Measurements from ENCODE around the gene IGSF3. TPM values are rescaled to one million over a fixed set of nuclear protein-coding genes. Genes with fewer than 3 reads are reported as not detected.

The IGSF3 gene
- total RNA-seq, 1 experiment from 2014 or later: 32.4 TPM

DNA sequence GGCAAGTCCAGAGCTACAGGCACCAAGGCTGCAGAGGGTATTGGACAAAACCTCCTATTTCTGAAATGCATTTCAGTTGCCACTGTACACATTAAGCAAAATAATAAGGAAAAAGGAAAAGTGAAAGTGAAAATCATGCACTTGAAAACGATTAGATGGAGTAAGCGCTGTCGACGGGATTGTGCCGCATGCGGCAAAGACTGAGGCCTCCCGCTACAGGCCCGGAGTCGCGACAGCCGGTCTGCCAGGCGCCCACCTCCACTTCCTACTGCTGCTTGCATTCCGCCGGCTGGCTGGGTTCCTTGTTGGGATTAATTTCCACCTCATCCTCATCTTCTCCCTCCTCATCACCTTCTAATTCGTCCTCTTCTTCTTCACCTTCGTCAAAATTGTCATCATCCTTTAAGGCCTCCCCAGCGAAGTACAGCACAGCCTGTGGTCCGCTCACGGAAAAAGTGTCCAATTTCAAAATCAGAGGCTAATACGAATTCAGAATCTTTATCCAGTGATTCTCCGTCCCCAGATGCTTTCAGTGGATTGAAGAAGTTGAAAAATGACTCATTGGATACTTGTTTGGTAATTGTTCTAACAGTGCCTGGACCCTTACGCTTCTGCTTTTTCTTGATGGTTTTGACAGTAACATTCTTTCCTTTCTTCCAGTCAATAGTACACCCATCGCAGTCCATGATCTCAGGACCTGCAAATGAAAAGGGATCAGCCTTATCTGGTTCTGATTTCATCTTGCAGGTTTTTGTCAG lies 134.7 kb downstream of the IGSF3 start:
- Mint-ChIP-seq H3K4me1 (peaks cover 8% of the 10 kb centered on the region), H3K9me3 (peaks cover 5% of the 10 kb centered on the region), H3K36me3 (peaks cover 17% of the 10 kb centered on the region), H3K4me3 (no peak overlapping the region), H3K27ac (no peak overlapping the region), H3K27me3 (ENCODE audit: low read depth) (peaks cover 43% of the 10 kb centered on the region)
- peak; percentile 40 for DNase-seq (ENCODE audit: low spot score)
- TF ChIP-seq, protein P1, sequence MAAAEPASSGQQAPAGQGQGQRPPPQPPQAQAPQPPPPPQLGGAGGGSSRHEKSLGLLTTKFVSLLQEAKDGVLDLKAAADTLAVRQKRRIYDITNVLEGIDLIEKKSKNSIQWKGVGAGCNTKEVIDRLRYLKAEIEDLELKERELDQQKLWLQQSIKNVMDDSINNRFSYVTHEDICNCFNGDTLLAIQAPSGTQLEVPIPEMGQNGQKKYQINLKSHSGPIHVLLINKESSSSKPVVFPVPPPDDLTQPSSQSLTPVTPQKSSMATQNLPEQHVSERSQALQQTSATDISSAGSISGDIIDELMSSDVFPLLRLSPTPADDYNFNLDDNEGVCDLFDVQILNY (CRISPR knock-in tag; IDR thresholded peaks at IDR 0.05): no peak
- TF ChIP-seq, protein P2, sequence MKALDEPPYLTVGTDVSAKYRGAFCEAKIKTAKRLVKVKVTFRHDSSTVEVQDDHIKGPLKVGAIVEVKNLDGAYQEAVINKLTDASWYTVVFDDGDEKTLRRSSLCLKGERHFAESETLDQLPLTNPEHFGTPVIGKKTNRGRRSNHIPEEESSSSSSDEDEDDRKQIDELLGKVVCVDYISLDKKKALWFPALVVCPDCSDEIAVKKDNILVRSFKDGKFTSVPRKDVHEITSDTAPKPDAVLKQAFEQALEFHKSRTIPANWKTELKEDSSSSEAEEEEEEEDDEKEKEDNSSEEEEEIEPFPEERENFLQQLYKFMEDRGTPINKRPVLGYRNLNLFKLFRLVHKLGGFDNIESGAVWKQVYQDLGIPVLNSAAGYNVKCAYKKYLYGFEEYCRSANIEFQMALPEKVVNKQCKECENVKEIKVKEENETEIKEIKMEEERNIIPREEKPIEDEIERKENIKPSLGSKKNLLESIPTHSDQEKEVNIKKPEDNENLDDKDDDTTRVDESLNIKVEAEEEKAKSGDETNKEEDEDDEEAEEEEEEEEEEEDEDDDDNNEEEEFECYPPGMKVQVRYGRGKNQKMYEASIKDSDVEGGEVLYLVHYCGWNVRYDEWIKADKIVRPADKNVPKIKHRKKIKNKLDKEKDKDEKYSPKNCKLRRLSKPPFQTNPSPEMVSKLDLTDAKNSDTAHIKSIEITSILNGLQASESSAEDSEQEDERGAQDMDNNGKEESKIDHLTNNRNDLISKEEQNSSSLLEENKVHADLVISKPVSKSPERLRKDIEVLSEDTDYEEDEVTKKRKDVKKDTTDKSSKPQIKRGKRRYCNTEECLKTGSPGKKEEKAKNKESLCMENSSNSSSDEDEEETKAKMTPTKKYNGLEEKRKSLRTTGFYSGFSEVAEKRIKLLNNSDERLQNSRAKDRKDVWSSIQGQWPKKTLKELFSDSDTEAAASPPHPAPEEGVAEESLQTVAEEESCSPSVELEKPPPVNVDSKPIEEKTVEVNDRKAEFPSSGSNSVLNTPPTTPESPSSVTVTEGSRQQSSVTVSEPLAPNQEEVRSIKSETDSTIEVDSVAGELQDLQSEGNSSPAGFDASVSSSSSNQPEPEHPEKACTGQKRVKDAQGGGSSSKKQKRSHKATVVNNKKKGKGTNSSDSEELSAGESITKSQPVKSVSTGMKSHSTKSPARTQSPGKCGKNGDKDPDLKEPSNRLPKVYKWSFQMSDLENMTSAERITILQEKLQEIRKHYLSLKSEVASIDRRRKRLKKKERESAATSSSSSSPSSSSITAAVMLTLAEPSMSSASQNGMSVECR (CRISPR knock-in tag; IDR thresholded peaks at IDR 0.05; ENCODE audit: borderline replicate concordance): no peak
- TF ChIP-seq ZNF396 (CRISPR knock-in tag; IDR thresholded peaks at IDR 0.05; ENCODE audit: borderline replicate concordance): no peak
- no peak for TF ChIP-seq EMX1 (CRISPR knock-in tag; IDR thresholded peaks at IDR 0.05)
- no peak for TF ChIP-seq ZNF138 (CRISPR knock-in tag; conservative IDR thresholded peaks at IDR 0.05)
- TF ChIP-seq, protein P3, sequence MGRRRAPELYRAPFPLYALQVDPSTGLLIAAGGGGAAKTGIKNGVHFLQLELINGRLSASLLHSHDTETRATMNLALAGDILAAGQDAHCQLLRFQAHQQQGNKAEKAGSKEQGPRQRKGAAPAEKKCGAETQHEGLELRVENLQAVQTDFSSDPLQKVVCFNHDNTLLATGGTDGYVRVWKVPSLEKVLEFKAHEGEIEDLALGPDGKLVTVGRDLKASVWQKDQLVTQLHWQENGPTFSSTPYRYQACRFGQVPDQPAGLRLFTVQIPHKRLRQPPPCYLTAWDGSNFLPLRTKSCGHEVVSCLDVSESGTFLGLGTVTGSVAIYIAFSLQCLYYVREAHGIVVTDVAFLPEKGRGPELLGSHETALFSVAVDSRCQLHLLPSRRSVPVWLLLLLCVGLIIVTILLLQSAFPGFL (CRISPR knock-in tag; IDR thresholded peaks at IDR 0.05; ENCODE audit: borderline replicate concordance): no peak
- CTCF ChIA-PET: interaction anchor here (0.7 kb wide), 1 partner anchor 1864 kb away, joined by 4 read pairs; no protein-coding TSS in a partner anchor
- POLR2A ChIA-PET: no interaction called here
- peak; percentile 78 for ATAC-seq

DNA sequence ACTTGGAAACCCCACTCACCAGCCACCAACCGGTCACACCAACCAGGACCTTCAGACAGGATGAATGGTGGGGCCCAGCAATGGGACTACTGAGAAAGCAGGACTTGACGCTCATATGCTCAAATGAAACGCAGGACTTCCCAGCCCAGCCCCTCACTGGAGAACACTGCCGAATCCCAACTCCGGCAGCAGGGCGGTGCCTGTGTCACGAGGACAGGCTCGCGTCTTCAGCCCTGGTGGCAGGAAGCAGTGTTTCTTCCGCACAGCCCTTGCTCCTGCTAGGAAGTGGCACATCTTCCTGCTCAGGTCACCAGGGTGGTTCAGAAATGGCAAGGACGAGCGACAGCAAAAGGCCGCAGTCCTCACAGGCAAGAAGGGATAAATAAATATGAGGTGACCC lies 135.6 kb downstream of the IGSF3 start:
- POLR2A ChIA-PET: no interaction called here
- CTCF ChIA-PET: no interaction called here
- Mint-ChIP-seq H3K4me3 (no peak overlapping the region), H3K9me3 (peaks cover 14% of the 10 kb centered on the region), H3K4me1 (peaks cover 8% of the 10 kb centered on the region), H3K27ac (no peak overlapping the region), H3K27me3 (ENCODE audit: low read depth) (peaks cover 37% of the 10 kb centered on the region), H3K36me3 (peaks cover 18% of the 10 kb centered on the region)
- DNase-seq (ENCODE audit: low spot score): no peak
- ATAC-seq: peak; percentile 57
- TF ChIP-seq PRRX2 (CRISPR knock-in tag; IDR thresholded peaks at IDR 0.05) (no peak), TCF7 (CRISPR knock-in tag; IDR thresholded peaks at IDR 0.05; ENCODE audit: low read depth) (no peak), SMAD4 (CRISPR knock-in tag; IDR thresholded peaks at IDR 0.05) (no peak), OVOL2 (CRISPR knock-in tag; IDR thresholded peaks at IDR 0.05; ENCODE audit: borderline replicate concordance) (no peak), RELA (CRISPR knock-in tag; IDR thresholded peaks at IDR 0.05; ENCODE audit: borderline replicate concordance) (no peak)
- TF ChIP-seq, protein P4, sequence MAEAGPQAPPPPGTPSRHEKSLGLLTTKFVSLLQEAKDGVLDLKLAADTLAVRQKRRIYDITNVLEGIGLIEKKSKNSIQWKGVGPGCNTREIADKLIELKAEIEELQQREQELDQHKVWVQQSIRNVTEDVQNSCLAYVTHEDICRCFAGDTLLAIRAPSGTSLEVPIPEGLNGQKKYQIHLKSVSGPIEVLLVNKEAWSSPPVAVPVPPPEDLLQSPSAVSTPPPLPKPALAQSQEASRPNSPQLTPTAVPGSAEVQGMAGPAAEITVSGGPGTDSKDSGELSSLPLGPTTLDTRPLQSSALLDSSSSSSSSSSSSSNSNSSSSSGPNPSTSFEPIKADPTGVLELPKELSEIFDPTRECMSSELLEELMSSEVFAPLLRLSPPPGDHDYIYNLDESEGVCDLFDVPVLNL (CRISPR knock-in tag; IDR thresholded peaks at IDR 0.05; ENCODE audit: borderline replicate concordance, low read depth): no peak
- TF ChIP-seq, protein P2 (CRISPR knock-in tag; IDR thresholded peaks at IDR 0.05; ENCODE audit: borderline replicate concordance): no peak
- TF ChIP-seq, protein P5, sequence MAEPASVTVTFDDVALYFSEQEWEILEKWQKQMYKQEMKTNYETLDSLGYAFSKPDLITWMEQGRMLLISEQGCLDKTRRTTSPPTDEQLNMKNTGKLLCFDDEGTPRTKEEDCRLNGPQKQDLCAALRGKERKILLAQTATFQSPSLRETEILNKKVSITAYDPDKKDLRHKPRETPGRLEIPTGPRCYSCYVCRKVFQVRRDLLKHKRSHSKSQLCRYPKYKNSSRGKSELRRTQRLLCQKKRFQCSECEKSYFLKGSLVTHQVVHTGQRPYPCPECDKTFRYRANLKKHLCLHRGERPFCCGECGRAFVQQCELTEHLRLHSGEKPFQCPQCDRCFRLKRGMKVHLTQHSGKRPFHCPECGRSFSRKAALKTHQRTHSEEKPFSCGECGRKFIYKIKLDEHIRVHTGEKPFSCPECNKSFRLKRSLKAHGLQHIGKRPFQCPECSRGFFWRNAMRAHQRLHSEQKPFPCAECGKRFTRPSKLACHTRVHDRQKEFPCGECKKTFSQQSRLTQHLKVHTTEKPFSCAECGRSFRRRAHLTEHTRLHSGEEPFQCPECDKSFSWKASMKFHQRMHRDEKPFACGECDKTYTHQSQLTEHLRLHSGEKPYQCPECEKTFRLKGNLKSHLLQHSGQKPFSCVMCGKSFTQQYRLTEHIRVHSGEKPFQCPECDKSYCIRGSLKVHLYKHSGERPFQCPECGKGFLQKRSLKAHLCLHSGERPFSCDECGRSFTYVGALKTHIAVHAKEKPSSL (CRISPR knock-in tag; conservative IDR thresholded peaks at IDR 0.05): no peak
- TF ChIP-seq, protein P6, sequence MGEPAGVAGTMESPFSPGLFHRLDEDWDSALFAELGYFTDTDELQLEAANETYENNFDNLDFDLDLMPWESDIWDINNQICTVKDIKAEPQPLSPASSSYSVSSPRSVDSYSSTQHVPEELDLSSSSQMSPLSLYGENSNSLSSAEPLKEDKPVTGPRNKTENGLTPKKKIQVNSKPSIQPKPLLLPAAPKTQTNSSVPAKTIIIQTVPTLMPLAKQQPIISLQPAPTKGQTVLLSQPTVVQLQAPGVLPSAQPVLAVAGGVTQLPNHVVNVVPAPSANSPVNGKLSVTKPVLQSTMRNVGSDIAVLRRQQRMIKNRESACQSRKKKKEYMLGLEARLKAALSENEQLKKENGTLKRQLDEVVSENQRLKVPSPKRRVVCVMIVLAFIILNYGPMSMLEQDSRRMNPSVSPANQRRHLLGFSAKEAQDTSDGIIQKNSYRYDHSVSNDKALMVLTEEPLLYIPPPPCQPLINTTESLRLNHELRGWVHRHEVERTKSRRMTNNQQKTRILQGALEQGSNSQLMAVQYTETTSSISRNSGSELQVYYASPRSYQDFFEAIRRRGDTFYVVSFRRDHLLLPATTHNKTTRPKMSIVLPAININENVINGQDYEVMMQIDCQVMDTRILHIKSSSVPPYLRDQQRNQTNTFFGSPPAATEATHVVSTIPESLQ (CRISPR knock-in tag; IDR thresholded peaks at IDR 0.05): no peak
- TF ChIP-seq, protein P7, sequence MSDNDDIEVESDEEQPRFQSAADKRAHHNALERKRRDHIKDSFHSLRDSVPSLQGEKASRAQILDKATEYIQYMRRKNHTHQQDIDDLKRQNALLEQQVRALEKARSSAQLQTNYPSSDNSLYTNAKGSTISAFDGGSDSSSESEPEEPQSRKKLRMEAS (CRISPR knock-in tag; IDR thresholded peaks at IDR 0.05): no peak

Measured in WTC11 (cell line).